Neural crest cell (in vitro differentiated cells): Measurements from ENCODE around the gene CTAGE9. TPM values are rescaled to one million over a fixed set of nuclear protein-coding genes. Genes with fewer than 3 reads are reported as not detected.
"Not testable (repeated sequence)": the region's sequence is repeated elsewhere in the genome, so short reads cannot be mapped to it uniquely, and the experiment has no call there.

Source experiments
- DNase-seq: peaks from one replicate; pipeline ENCODE4 v3.0.0; 2021; ENCODE audit warnings: low read depth, mixed read lengths, low spot score
- H3K27ac Mint-ChIP-seq: one replicate; pipeline ENCODE4 v1.8.0; 2021; ENCODE audit warnings: mild to moderate bottlenecking, mixed read lengths; ENCODE audit not compliant: unreplicated experiment
- H3K27me3 Mint-ChIP-seq: 2 replicates; pipeline ENCODE4 v1.8.0; 2021; ENCODE audit warnings: low read depth, mild to moderate bottlenecking, mixed read lengths
- H3K36me3 Mint-ChIP-seq: 2 replicates; pipeline ENCODE4 v1.8.0; 2021; ENCODE audit warnings: low read depth, mild to moderate bottlenecking, mixed read lengths
- H3K4me1 Mint-ChIP-seq: 2 replicates; pipeline ENCODE4 v1.8.0; 2021; ENCODE audit warnings: mixed read lengths
- H3K4me3 Mint-ChIP-seq: one replicate; pipeline ENCODE4 v1.8.0; 2021; ENCODE audit warnings: mild to moderate bottlenecking, mixed read lengths
- H3K9me3 Mint-ChIP-seq: 2 replicates; pipeline ENCODE4 v1.8.0; 2021; ENCODE audit warnings: mixed read lengths
- CTCF ChIP-seq: fragments of 200-600 bp; sonication (generic); conservative IDR thresholded peaks from 2 replicates; pipeline ENCODE4 v1.5.0; 2021; ENCODE audit warnings: antibody characterized with exemption, mild to moderate bottlenecking
- total RNA-seq: library from RNA; stranded (reverse); gene quantifications from 2 replicates; pipeline ENCODE4 v1.2.1, GENCODE V29; 2021

Gene CTAGE9
- total RNA-seq, 1 donor from 2014 or later, result not detected

GRCh38 chr6:131727467-131727866 is 16.6 kb upstream of the CTAGE9 start:
- Mint-ChIP-seq H3K4me1 (peaks cover 15% of the 10 kb centered on the region), H3K9me3 (peaks cover 11% of the 10 kb centered on the region), H3K27ac (no peak overlapping the region), H3K27me3 (no peaks in the 10 kb centered on the region), H3K36me3 (no peaks in the 10 kb centered on the region), H3K4me3 (no peak overlapping the region)
- no peak for DNase-seq
- TF ChIP-seq CTCF, result no peak

- TF ChIP-seq CTCF, result no peak
- H3K36me3 Mint-ChIP-seq, result no peaks in the 10 kb centered on the region
- peaks cover 10% of the 10 kb centered on the region for H3K4me1 Mint-ChIP-seq
- H3K27me3 Mint-ChIP-seq, result no peaks in the 10 kb centered on the region
- no peak for DNase-seq
- no peak overlapping the region for H3K4me3 Mint-ChIP-seq
- no peak overlapping the region for H3K27ac Mint-ChIP-seq
- H3K9me3 Mint-ChIP-seq, result peaks cover 7% of the 10 kb centered on the region
These were observed 13.3 kb upstream of the CTAGE9 start for GRCh38 chr6:131724114-131724513.

- Mint-ChIP-seq H3K4me1 (peaks cover 4% of the 10 kb centered on the region), H3K9me3 (peaks cover under 1% of the 10 kb centered on the region), H3K4me3 (no peak overlapping the region), H3K27me3 (no peaks in the 10 kb centered on the region), H3K27ac (no peak overlapping the region), H3K36me3 (no peaks in the 10 kb centered on the region)
- no peak for DNase-seq
- no peak for TF ChIP-seq CTCF
These were observed 10.3 kb upstream of the CTAGE9 start for GRCh38 chr6:131721161-131721560.

GRCh38 chr6:131717836-131718542 is 7.2 kb upstream of the CTAGE9 start:
- Mint-ChIP-seq H3K4me3 (no peak overlapping the region), H3K27me3 (no peaks in the 10 kb centered on the region), H3K27ac (no peak overlapping the region), H3K9me3 (no peaks in the 10 kb centered on the region), H3K4me1 (peaks cover 4% of the 10 kb centered on the region), H3K36me3 (no peaks in the 10 kb centered on the region)
- DNase-seq, result no peak
- TF ChIP-seq CTCF, result no peak

GRCh38 chr6:131715567-131715966 is 4.8 kb upstream of the CTAGE9 start:
- not testable (repeated sequence) for H3K4me3 Mint-ChIP-seq, H3K27ac Mint-ChIP-seq, H3K36me3 Mint-ChIP-seq, H3K9me3 Mint-ChIP-seq, DNase-seq, H3K4me1 Mint-ChIP-seq, H3K27me3 Mint-ChIP-seq

- not testable (repeated sequence) for H3K27ac Mint-ChIP-seq, H3K9me3 Mint-ChIP-seq, H3K27me3 Mint-ChIP-seq, DNase-seq, H3K4me1 Mint-ChIP-seq, H3K4me3 Mint-ChIP-seq, H3K36me3 Mint-ChIP-seq
These were observed 6.9 kb downstream of the CTAGE9 start for GRCh38 chr6:131703905-131704304.

GRCh38 chr6:131700851-131701250 is 10.0 kb downstream of the CTAGE9 start:
- not testable (repeated sequence) for H3K27me3 Mint-ChIP-seq, H3K4me3 Mint-ChIP-seq, H3K36me3 Mint-ChIP-seq, DNase-seq, H3K9me3 Mint-ChIP-seq, H3K4me1 Mint-ChIP-seq, H3K27ac Mint-ChIP-seq
